GM12878 (cell line): ENCODE measurements around the gene NRP1.

Experiments
- CTCF ChIP-seq, 3 experiments: IDR thresholded peaks in 2 of 3; conservative IDR thresholded peaks in 1 of 3; 2 replicates each; pipeline ENCODE4 v1.5.1; 2011; ENCODE audit warnings: low read depth in 3 of 3, low read length in 3 of 3, mild to moderate bottlenecking in 3 of 3, control low read depth in 2 of 3, moderate library complexity in 2 of 3, inconsistent platforms in 1 of 3, mixed read lengths in 1 of 3; ENCODE audit not compliant: control insufficient read depth in 2 of 3, insufficient read depth in 1 of 3; ENCODE audit errors: extremely low read depth in 1 of 3
- MLLT1 ChIP-seq: fragments of 450-650 bp; IDR thresholded peaks from 2 replicates; pipeline ENCODE4 v1.6.1; 2016; ENCODE audit warnings: mild to moderate bottlenecking
- POLR2AphosphoS5 ChIP-seq: IDR thresholded peaks from 2 replicates; pipeline ENCODE4 v1.6.1; 2011; ENCODE audit warnings: mild to moderate bottlenecking, low read length, inconsistent platforms
- RB1 ChIP-seq: fragments of 450-650 bp; formaldehyde crosslinking; IDR thresholded peaks from 2 replicates; pipeline ENCODE4 v1.6.1; 2017; ENCODE audit warnings: mild to moderate bottlenecking, borderline replicate concordance
- YY1 ChIP-seq: IDR thresholded peaks from 2 replicates; pipeline ENCODE4 v1.6.1; 2011; ENCODE audit warnings: low read depth, mild to moderate bottlenecking, low read length

GRCh38 chr10:33358016-33358415, 23.5 kb upstream of the NRP1 start:
- TF ChIP-seq RB1 (no peak), POLR2AphosphoS5 (no peak), MLLT1 (no peak), YY1 (no peak), CTCF (IDR thresholded peaks at IDR 0.05 in 2 of 3, conservative IDR thresholded peaks at IDR 0.05 in 1 of 3; ENCODE audit: control insufficient read depth in 2 of 3, extremely low read depth in 1 of 3, insufficient read depth in 1 of 3, low read depth in 3 of 3, low read length in 3 of 3) (no peak)
